Keratinocyte (primary cell): ENCODE results near the gene ADGRA3. TPM values are rescaled to one million over a fixed set of nuclear protein-coding genes. Genes with fewer than 3 reads are reported as not detected.

Source experiments
- DNase-seq: peaks from one replicate; pipeline ENCODE4 v3.0.0-alpha.2; 2011; ENCODE audit warnings: low read depth, missing footprints, low spot score
- FAIRE-seq: peaks from 2 replicates; lab custom pipeline; 2011; peaks lifted over from hg19 to GRCh38; lab: Jason Lieb, UNC
- H2AFZ ChIP-seq: 2 replicates; pipeline ENCODE4 v1.6.0; 2012; ENCODE audit warnings: low read length, control low read depth, inconsistent platforms; ENCODE audit not compliant: control insufficient read depth
- H3K27ac ChIP-seq: 2 replicates; pipeline ENCODE4 v1.5.1; 2011; ENCODE audit warnings: low read length; ENCODE audit not compliant: control insufficient read depth, insufficient read depth
- H3K27me3 ChIP-seq: 3 replicates; pipeline ENCODE4 v1.6.0; 2011; ENCODE audit warnings: low read length; ENCODE audit not compliant: control insufficient read depth, insufficient read depth; ENCODE audit errors: extremely low read depth
- H3K36me3 ChIP-seq, 2 experiments: 2 replicates in 1 of 2; 3 replicates in 1 of 2; pipeline ENCODE4 v1.5.1; 2011; ENCODE audit warnings: low read length in 2 of 2, mild to moderate bottlenecking in 1 of 2; ENCODE audit not compliant: control insufficient read depth in 2 of 2, insufficient read depth in 2 of 2; ENCODE audit errors: extremely low read depth in 1 of 2
- H3K4me1 ChIP-seq: 3 replicates; pipeline ENCODE4 v1.5.1; 2011; ENCODE audit warnings: low read length; ENCODE audit not compliant: control insufficient read depth, insufficient read depth; ENCODE audit errors: extremely low read depth
- H3K4me2 ChIP-seq: 3 replicates; pipeline ENCODE4 v1.6.0; 2011; ENCODE audit warnings: low read depth, low read length; ENCODE audit not compliant: control insufficient read depth, insufficient read depth; ENCODE audit errors: extremely low read depth
- H3K4me3 ChIP-seq, 3 experiments: fragments of 200-600 bp in 1 of 3; sonication (generic) in 1 of 3; 2 replicates in 2 of 3; 3 replicates in 1 of 3; pipeline ENCODE4 v1.5.1; 2011 to 2016; ENCODE audit warnings: low read length in 3 of 3, mild to moderate bottlenecking in 3 of 3, control low read depth in 2 of 3, inconsistent platforms in 1 of 3, low read depth in 1 of 3, mixed read lengths in 1 of 3, mixed run types in 1 of 3, moderate library complexity in 1 of 3; ENCODE audit not compliant: control insufficient read depth in 2 of 3, insufficient read depth in 2 of 3; ENCODE audit errors: extremely low read depth in 1 of 3
- H3K79me2 ChIP-seq: 2 replicates; pipeline ENCODE4 v1.6.0; 2012; ENCODE audit warnings: low read length; ENCODE audit not compliant: control insufficient read depth, insufficient read depth
- H3K9ac ChIP-seq: 3 replicates; pipeline ENCODE4 v1.6.0; 2011; ENCODE audit warnings: low read length; ENCODE audit not compliant: control insufficient read depth, insufficient read depth; ENCODE audit errors: extremely low read depth
- H3K9me1 ChIP-seq: 3 replicates; pipeline ENCODE4 v1.6.0; 2011; ENCODE audit warnings: low read length; ENCODE audit not compliant: control insufficient read depth, insufficient read depth; ENCODE audit errors: extremely low read depth
- H3K9me3 ChIP-seq: 2 replicates; pipeline ENCODE4 v1.5.1; 2012; ENCODE audit warnings: low read depth, low read length; ENCODE audit not compliant: control insufficient read depth
- H4K20me1 ChIP-seq: 3 replicates; pipeline ENCODE4 v1.6.0; 2011; ENCODE audit warnings: low read length; ENCODE audit not compliant: control insufficient read depth, insufficient read depth; ENCODE audit errors: extremely low read depth
- CTCF ChIP-seq, 3 experiments: IDR thresholded peaks in 1 of 3; conservative IDR thresholded peaks in 1 of 3; optimal IDR thresholded peaks in 1 of 3; 2 replicates in 2 of 3; 3 replicates in 1 of 3; pipeline versions ENCODE3 to v1.5.1; 2011; ENCODE audit warnings: low read length in 3 of 3, mild to moderate bottlenecking in 3 of 3, moderate library complexity in 2 of 3, control low read depth in 1 of 3, inconsistent platforms in 1 of 3; ENCODE audit not compliant: insufficient read depth in 2 of 3; ENCODE audit errors: extremely low read depth in 1 of 3
- EZH2 ChIP-seq: IDR thresholded peaks from one replicate; pipeline ENCODE4 v1.6.1; 2012; ENCODE audit warnings: inconsistent platforms, mild to moderate bottlenecking, low read length, moderate library complexity
- dilution Hi-C: fragments of 300-500 bp; cut with MboI; formaldehyde crosslinking; loops from one replicate; pipeline ENCODE4 v1.7.0; 2020; ENCODE audit warnings: low sequenced_read_pairs; ENCODE audit not compliant: extremely low pct_ligation_motif_present
- polyA plus RNA-seq, 5 experiments: library from polyadenylated mRNA; depleted of rRNA in 3 of 5; stranded (reverse) in 3 of 5; stranded (forward) in 1 of 5; unstranded in 1 of 5; fragments of >200 nt; gene quantifications; 1 replicate in 1 of 5; 2 replicates in 3 of 5; 3 replicates in 1 of 5; pipeline versions ENCODE4 v1.2.1 to v1.2.3, GENCODE V29; 2011 to 2012; ENCODE audit warnings: missing spikeins in 2 of 5, low read depth in 1 of 5, low replicate concordance in 1 of 5

The ADGRA3 gene
- polyA plus RNA-seq, 1 donor (not counting 4 experiments of a cell fraction or from before 2014, with no cell fraction given): 38.7 TPM

- peak overlapping the region; percentile 46 for H3K9ac ChIP-seq
- FAIRE-seq: peak; percentile 90
- dilution Hi-C loops: no loop called here
Measured at GRCh38 chr4:22482250-22483127, 33.4 kb downstream of the ADGRA3 start.

GRCh38 chr4:22480675-22481327 lies 35.1 kb downstream of the ADGRA3 start:
- Histone ChIP-seq H3K27me3 (no peaks in the 10 kb centered on the region), H3K79me2 (peaks cover 69% of the 10 kb centered on the region), H3K9me3 (no peaks in the 10 kb centered on the region), H3K27ac (no peak overlapping the region), H3K4me2 (no peak overlapping the region), H2AFZ (no peak overlapping the region), H3K4me1 (peaks cover 41% of the 10 kb centered on the region), H3K36me3 (no peaks in the 10 kb centered on the region), H3K9me1 (no peaks in the 10 kb centered on the region), H3K9ac (no peak overlapping the region), H3K4me3 (no peak overlapping the region), H4K20me1 (no peaks in the 10 kb centered on the region)
- DNase-seq: no peak
- TF ChIP-seq EZH2 (no peak), CTCF (optimal IDR thresholded peaks at IDR 0.05 in 1 of 3, IDR thresholded peaks at IDR 0.05 in 1 of 3, conservative IDR thresholded peaks at IDR 0.05 in 1 of 3; ENCODE audit: extremely low read depth in 1 of 3, insufficient read depth in 2 of 3, low read length in 3 of 3) (no peak)
- dilution Hi-C loops: no loop called here
- FAIRE-seq: no peak

More at GRCh38 chr4:22482250-22483127, 33.4 kb downstream of the ADGRA3 start:
- H3K9me3 ChIP-seq: no peaks in the 10 kb centered on the region
- no peak for DNase-seq
- H3K4me1 ChIP-seq: peaks cover 47% of the 10 kb centered on the region
- peak overlapping the region; percentile 89 for H3K4me2 ChIP-seq
- H3K79me2 ChIP-seq: peaks cover 71% of the 10 kb centered on the region
- no peaks in the 10 kb centered on the region for H3K36me3 ChIP-seq
- no peaks in the 10 kb centered on the region for H3K27me3 ChIP-seq
- H3K27ac ChIP-seq: peak overlapping the region; percentile 95
- no peak overlapping the region for H2AFZ ChIP-seq
- H3K9me1 ChIP-seq: no peaks in the 10 kb centered on the region
- TF ChIP-seq EZH2 (no peak), CTCF (optimal IDR thresholded peaks at IDR 0.05 in 1 of 3, IDR thresholded peaks at IDR 0.05 in 1 of 3, conservative IDR thresholded peaks at IDR 0.05 in 1 of 3; ENCODE audit: extremely low read depth in 1 of 3, insufficient read depth in 2 of 3, low read length in 3 of 3) (no peak)
- H3K4me3 ChIP-seq: peak overlapping the region in 1 of 3 experiments; percentile 26
- H4K20me1 ChIP-seq: no peaks in the 10 kb centered on the region
